GM23248 (cell line): ENCODE measurements around the gene PCBP3.

Source experiments
- EZH2 ChIP-seq: fragments of 200-600 bp; sonication (generic); IDR thresholded peaks from 2 replicates; pipeline ENCODE4 v1.6.1; 2018; ENCODE audit warnings: antibody characterized with exemption, mild to moderate bottlenecking; ENCODE audit not compliant: insufficient read depth, poor library complexity, severe bottlenecking
- EZH2phosphoT487 ChIP-seq: fragments of 200-600 bp; sonication (generic); IDR thresholded peaks from 2 replicates; pipeline ENCODE4 v1.6.1; 2018; ENCODE audit warnings: antibody characterized with exemption, moderate library complexity, mild to moderate bottlenecking, low read depth; ENCODE audit not compliant: insufficient read depth

DNA sequence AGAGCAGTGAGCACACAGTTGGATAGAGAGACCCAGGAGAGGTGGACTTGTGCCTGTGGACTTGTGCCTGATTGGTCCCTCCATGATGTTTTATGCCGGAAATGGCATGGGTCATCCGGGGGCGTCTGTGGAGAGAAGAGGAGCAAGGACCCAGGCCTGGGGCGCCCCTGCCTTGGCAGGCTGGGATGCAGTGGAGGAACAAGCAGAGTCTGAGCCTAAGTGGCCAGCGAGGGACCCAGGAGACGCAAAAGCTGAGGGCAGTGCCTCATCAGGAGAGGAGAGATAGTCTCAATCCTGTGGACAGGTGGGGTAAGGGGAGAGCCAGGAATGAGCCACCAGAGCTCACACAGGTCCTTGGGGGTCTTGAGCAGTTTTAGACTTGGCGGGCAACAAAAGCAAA, 146.9 kb downstream of the PCBP3 start:
- TF ChIP-seq EZH2phosphoT487 (no peak), EZH2 (no peak)
